Calu3 (cell line): ENCODE results near the gene CAV3. TPM values are rescaled to one million over a fixed set of nuclear protein-coding genes. Genes with fewer than 3 reads are reported as not detected.
A peak's percentile ranks its signal among the peaks of the same experiment; 100 is the strongest.

Experiments
- BruUV-seq: library from RNA; stranded (reverse); fragments of 400-500 nt; replicated peaks from 2 replicates; lab custom pipeline; 2021; lab: Mats Ljungman, UMichigan
- CTCF ChIA-PET: fragments of 300-600 bp; sonication (Branson Sonifier 250); formaldehyde crosslinking; loops from one replicate; lab custom pipeline; 2022; ENCODE audit warnings: antibody characterized with exemption; lab: Charles Lee
- DNase-seq: peaks from one replicate; pipeline ENCODE4 v3.0.0; 2022
- H3K27ac Mint-ChIP-seq: one replicate; pipeline ENCODE4 v1.8.0; 2022; ENCODE audit warnings: mixed read lengths; ENCODE audit not compliant: unreplicated experiment
- H3K27me3 Mint-ChIP-seq: one replicate; pipeline ENCODE4 v1.8.0; 2022; ENCODE audit warnings: mixed read lengths; ENCODE audit not compliant: unreplicated experiment
- H3K36me3 Mint-ChIP-seq: one replicate; pipeline ENCODE4 v1.8.0; 2022; ENCODE audit warnings: mild to moderate bottlenecking, moderate library complexity, mixed read lengths; ENCODE audit not compliant: insufficient read depth, unreplicated experiment
- H3K4me1 Mint-ChIP-seq: one replicate; pipeline ENCODE4 v1.8.0; 2022; ENCODE audit warnings: mild to moderate bottlenecking, low read depth, mixed read lengths; ENCODE audit not compliant: unreplicated experiment
- H3K4me3 Mint-ChIP-seq: one replicate; pipeline ENCODE4 v1.8.0; 2022; ENCODE audit warnings: mild to moderate bottlenecking, low read depth, moderate library complexity, mixed read lengths; ENCODE audit not compliant: unreplicated experiment
- H3K9me3 Mint-ChIP-seq: one replicate; pipeline ENCODE4 v1.8.0; 2022; ENCODE audit warnings: low read depth, mixed read lengths; ENCODE audit not compliant: unreplicated experiment
- CTCF ChIP-seq: fragments of 200-600 bp; IDR thresholded peaks from one replicate; pipeline ENCODE4 v1.8.0; 2022; ENCODE audit warnings: antibody characterized with exemption; ENCODE audit not compliant: unreplicated experiment
- intact Hi-C: fragments of 100-400 bp; cut with micrococcal nuclease; formaldehyde crosslinking; loops from one replicate; pipeline ENCODE4 v1.10.0; 2022; ENCODE audit not compliant: unreplicated experiment
- total RNA-seq: library from RNA; stranded (reverse); gene quantifications from 2 replicates; pipeline ENCODE4 v1.2.3, GENCODE V29; 2022

CAV3 gene
- total RNA-seq, 1 experiment from 2014 or later: not detected

GRCh38 chr3:8709287-8709686 lies 24.3 kb upstream of the CAV3 start:
- no peak for TF ChIP-seq CTCF
- no peaks in the 10 kb centered on the region for H3K36me3 Mint-ChIP-seq
- H3K9me3 Mint-ChIP-seq: peaks cover 2% of the 10 kb centered on the region
- H3K4me1 Mint-ChIP-seq: no peaks in the 10 kb centered on the region
- no peak overlapping the region for H3K4me3 Mint-ChIP-seq
- CTCF ChIA-PET: no interaction called here
- intact Hi-C loops: no loop called here
- H3K27me3 Mint-ChIP-seq: peaks cover 39% of the 10 kb centered on the region
- no TSS peak for BruUV-seq
- no peak for DNase-seq
- H3K27ac Mint-ChIP-seq: peak overlapping the region; percentile 65

GRCh38 chr3:8709801-8710507 lies 23.6 kb upstream of the CAV3 start:
- H3K4me1 Mint-ChIP-seq: no peaks in the 10 kb centered on the region
- BruUV-seq: no TSS peak
- no peak for TF ChIP-seq CTCF
- no peak overlapping the region for H3K4me3 Mint-ChIP-seq
- CTCF ChIA-PET: no interaction called here
- H3K9me3 Mint-ChIP-seq: peaks cover 2% of the 10 kb centered on the region
- peaks cover 43% of the 10 kb centered on the region for H3K27me3 Mint-ChIP-seq
- H3K36me3 Mint-ChIP-seq: no peaks in the 10 kb centered on the region
- intact Hi-C loops: no loop called here
- no peak for DNase-seq
- H3K27ac Mint-ChIP-seq: peak overlapping the region; percentile 65

GRCh38 chr3:8712045-8712907 lies 21.3 kb upstream of the CAV3 start:
- intact Hi-C loops: no loop called here
- TF ChIP-seq CTCF: no peak
- Mint-ChIP-seq H3K36me3 (no peaks in the 10 kb centered on the region), H3K4me3 (no peak overlapping the region), H3K27me3 (peaks cover 57% of the 10 kb centered on the region), H3K9me3 (no peaks in the 10 kb centered on the region), H3K4me1 (no peaks in the 10 kb centered on the region), H3K27ac (no peak overlapping the region)
- CTCF ChIA-PET: no interaction called here
- DNase-seq: no peak
- no TSS peak for BruUV-seq

- H3K9me3 Mint-ChIP-seq: no peaks in the 10 kb centered on the region
- no TSS peak for BruUV-seq
- no peaks in the 10 kb centered on the region for H3K36me3 Mint-ChIP-seq
- CTCF ChIA-PET: no interaction called here
- DNase-seq: no peak
- no peak overlapping the region for H3K4me3 Mint-ChIP-seq
- H3K4me1 Mint-ChIP-seq: no peaks in the 10 kb centered on the region
- peaks cover 57% of the 10 kb centered on the region for H3K27me3 Mint-ChIP-seq
- no peak for TF ChIP-seq CTCF
- intact Hi-C loops: no loop called here
- H3K27ac Mint-ChIP-seq: no peak overlapping the region
These were observed 20.7 kb upstream of the CAV3 start for GRCh38 chr3:8712908-8713255.
